GM04504 (cell line): Measurements from ENCODE around the gene KMT2A.
"Not testable (repeated sequence)": the region's sequence is repeated elsewhere in the genome, so short reads cannot be mapped to it uniquely, and the experiment has no call there.

Experiments used
- DNase-seq: peaks from one replicate; pipeline ENCODE4 v3.0.0-alpha.2; 2012; ENCODE audit warnings: low read depth

The KMT2A gene

GRCh38 chr11:118435290-118435892, 901 bp upstream of the KMT2A start:
- no peak for DNase-seq

- no peak for DNase-seq
Observed at GRCh38 chr11:118436639-118437207, 431 bp downstream of the KMT2A start.

GRCh38 chr11:118437208-118438125, 1.2 kb downstream of the KMT2A start:
- no peak for DNase-seq

- DNase-seq, result peak; percentile 50
Observed at GRCh38 chr11:118438314-118438931, 2.1 kb downstream of the KMT2A start.

- DNase-seq, result no peak
Observed at GRCh38 chr11:118439646-118440045, 3.4 kb downstream of the KMT2A start.

- DNase-seq, result no peak
Observed at GRCh38 chr11:118441770-118442275, 5.5 kb downstream of the KMT2A start.

- no peak for DNase-seq
Observed at GRCh38 chr11:118442301-118442700, 6.0 kb downstream of the KMT2A start.

GRCh38 chr11:118442908-118443589, 6.8 kb downstream of the KMT2A start:
- no peak for DNase-seq

- no peak for DNase-seq
Observed at GRCh38 chr11:118443590-118444218, 7.4 kb downstream of the KMT2A start.

- no peak for DNase-seq
Observed at GRCh38 chr11:118447423-118447822, 11.1 kb downstream of the KMT2A start.

- DNase-seq, result no peak
Observed at GRCh38 chr11:118448294-118448693, 12.0 kb downstream of the KMT2A start.

GRCh38 chr11:118449316-118449918, 13.1 kb downstream of the KMT2A start:
- DNase-seq, result no peak

- DNase-seq, result no peak
Observed at GRCh38 chr11:118450451-118450850, 14.2 kb downstream of the KMT2A start.

- no peak for DNase-seq
Observed at GRCh38 chr11:118462178-118462577, 25.9 kb downstream of the KMT2A start.

- not testable (repeated sequence) for DNase-seq
Observed at GRCh38 chr11:118468968-118469367, 32.7 kb downstream of the KMT2A start.

- no peak for DNase-seq
Observed at GRCh38 chr11:118471030-118471429, 34.7 kb downstream of the KMT2A start.

GRCh38 chr11:118473537-118473936, 37.2 kb downstream of the KMT2A start:
- DNase-seq, result no peak

GRCh38 chr11:118476676-118477075, 40.4 kb downstream of the KMT2A start:
- DNase-seq, result no peak

GRCh38 chr11:118481238-118481637, 44.9 kb downstream of the KMT2A start:
- not testable (repeated sequence) for DNase-seq

- DNase-seq, result no peak
Observed at GRCh38 chr11:118484405-118484804, 48.1 kb downstream of the KMT2A start.

GRCh38 chr11:118485273-118485672, 49.0 kb downstream of the KMT2A start:
- DNase-seq, result no peak
